Measurements from ENCODE around the gene CFAP90.

DNA sequence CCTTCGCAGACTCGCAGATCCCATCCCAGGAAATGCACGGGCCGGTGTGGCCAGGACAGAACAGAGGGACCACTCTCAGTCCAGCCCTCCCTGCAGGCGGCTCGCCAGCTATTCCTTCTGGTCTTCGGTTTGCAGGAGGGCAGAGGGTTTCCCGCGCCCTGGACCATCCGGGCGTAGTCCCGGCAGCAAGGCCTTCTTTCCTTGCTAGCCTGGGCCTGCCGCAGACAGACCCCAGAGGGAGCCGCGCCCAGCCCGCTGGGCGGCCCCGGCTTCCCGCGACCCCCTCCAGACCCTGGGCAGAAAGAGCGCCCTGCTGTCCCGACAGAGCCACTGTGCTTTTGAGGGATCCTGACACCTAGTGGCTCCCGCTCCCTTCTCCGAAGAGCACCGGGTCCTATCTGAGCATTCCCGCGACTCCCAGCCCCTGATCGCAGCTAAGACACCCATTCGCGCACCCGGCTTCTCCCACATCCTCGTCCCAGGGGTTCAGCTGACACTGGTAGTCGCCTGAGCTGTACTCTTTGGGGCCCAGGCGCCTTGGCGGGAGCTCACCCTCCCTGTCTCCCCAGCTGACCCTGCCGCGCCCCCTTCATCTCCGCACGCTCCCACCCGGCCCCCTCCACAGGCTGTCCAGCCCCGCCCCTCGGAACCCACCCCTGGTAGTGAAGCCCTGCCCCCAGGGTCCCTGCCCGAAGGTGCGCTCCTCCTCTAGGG, 1.1 kb downstream of the CFAP90 start:
- TF ChIP-seq, protein P1, sequence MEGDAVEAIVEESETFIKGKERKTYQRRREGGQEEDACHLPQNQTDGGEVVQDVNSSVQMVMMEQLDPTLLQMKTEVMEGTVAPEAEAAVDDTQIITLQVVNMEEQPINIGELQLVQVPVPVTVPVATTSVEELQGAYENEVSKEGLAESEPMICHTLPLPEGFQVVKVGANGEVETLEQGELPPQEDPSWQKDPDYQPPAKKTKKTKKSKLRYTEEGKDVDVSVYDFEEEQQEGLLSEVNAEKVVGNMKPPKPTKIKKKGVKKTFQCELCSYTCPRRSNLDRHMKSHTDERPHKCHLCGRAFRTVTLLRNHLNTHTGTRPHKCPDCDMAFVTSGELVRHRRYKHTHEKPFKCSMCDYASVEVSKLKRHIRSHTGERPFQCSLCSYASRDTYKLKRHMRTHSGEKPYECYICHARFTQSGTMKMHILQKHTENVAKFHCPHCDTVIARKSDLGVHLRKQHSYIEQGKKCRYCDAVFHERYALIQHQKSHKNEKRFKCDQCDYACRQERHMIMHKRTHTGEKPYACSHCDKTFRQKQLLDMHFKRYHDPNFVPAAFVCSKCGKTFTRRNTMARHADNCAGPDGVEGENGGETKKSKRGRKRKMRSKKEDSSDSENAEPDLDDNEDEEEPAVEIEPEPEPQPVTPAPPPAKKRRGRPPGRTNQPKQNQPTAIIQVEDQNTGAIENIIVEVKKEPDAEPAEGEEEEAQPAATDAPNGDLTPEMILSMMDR (conservative IDR thresholded peaks at IDR 0.05; ENCODE audit: low read depth, low read length): no peak
- TF ChIP-seq EZH2 (IDR thresholded peaks at IDR 0.05; ENCODE audit: low read length, unreplicated experiment) (no peak), EZH2phosphoT487 (IDR thresholded peaks at IDR 0.05; ENCODE audit: borderline replicate concordance, low read length) (no peak)

All from PC-3 (cell line).